ENCODE results near the gene SPIN3. TPM values are rescaled to one million over a fixed set of nuclear protein-coding genes. Genes with fewer than 3 reads are reported as not detected.

The SPIN3 gene
- total RNA-seq, 1 experiment from 2014 or later: 17.9 TPM

- no peak overlapping the region for H3K27ac Mint-ChIP-seq (ENCODE audit: unreplicated experiment)
- no peaks in the 10 kb centered on the region for H3K27me3 Mint-ChIP-seq (ENCODE audit: insufficient read depth, unreplicated experiment)
- Histone ChIP-seq H3K9me3 (no peaks in the 10 kb centered on the region), H3K4me3 (ENCODE audit: low read depth, low read length) (no peak overlapping the region), H3K36me3 (ENCODE audit: control insufficient read depth, insufficient read depth, low read length) (no peaks in the 10 kb centered on the region), H3K27me3 (replicated peaks; ENCODE audit: control insufficient read depth, insufficient read depth, low read length) (no peaks in the 10 kb centered on the region), H3K4me1 (no peaks in the 10 kb centered on the region)
- DNase-seq: no peak
- ChIA-PET CTCF (no interaction called here), POLR2A (no interaction called here)
- BruUV-seq (replicated peaks): no TSS peak
- H3K9me3 Mint-ChIP-seq (ENCODE audit: unreplicated experiment): no peaks in the 10 kb centered on the region
- intact Hi-C loops (cut with micrococcal nuclease; ENCODE audit: unreplicated experiment): no loop called here
- no peaks in the 10 kb centered on the region for H3K4me1 Mint-ChIP-seq (ENCODE audit: low read depth, unreplicated experiment)
- no peak overlapping the region for H3K4me3 Mint-ChIP-seq (ENCODE audit: unreplicated experiment)
- peaks cover 9% of the 10 kb centered on the region for H3K36me3 Mint-ChIP-seq (ENCODE audit: insufficient read depth, unreplicated experiment)
- no peak for TF ChIP-seq CTCF (IDR thresholded peaks at IDR 0.05; ENCODE audit: insufficient read depth in 1 of 2, low read depth in 1 of 2, low read length in 1 of 2, severe bottlenecking in 1 of 2, unreplicated experiment in 1 of 2)
Measured at GRCh38 chrX:56969559-56969958, 25.8 kb downstream of the SPIN3 start.

- no peaks in the 10 kb centered on the region for H3K4me1 ChIP-seq
- no peak for TF ChIP-seq CTCF (IDR thresholded peaks at IDR 0.05; ENCODE audit: insufficient read depth in 1 of 2, low read depth in 1 of 2, low read length in 1 of 2, severe bottlenecking in 1 of 2, unreplicated experiment in 1 of 2)
- ChIA-PET CTCF (no interaction called here), POLR2A (no interaction called here)
- no peaks in the 10 kb centered on the region for H3K27me3 ChIP-seq (replicated peaks; ENCODE audit: control insufficient read depth, insufficient read depth, low read length)
- no peak for DNase-seq
- Mint-ChIP-seq H3K27me3 (ENCODE audit: insufficient read depth, unreplicated experiment) (no peaks in the 10 kb centered on the region), H3K36me3 (ENCODE audit: insufficient read depth, unreplicated experiment) (peaks cover 9% of the 10 kb centered on the region), H3K27ac (ENCODE audit: unreplicated experiment) (no peak overlapping the region), H3K4me3 (ENCODE audit: unreplicated experiment) (no peak overlapping the region), H3K9me3 (ENCODE audit: unreplicated experiment) (no peaks in the 10 kb centered on the region), H3K4me1 (ENCODE audit: low read depth, unreplicated experiment) (no peaks in the 10 kb centered on the region)
- H3K9me3 ChIP-seq: no peaks in the 10 kb centered on the region
- H3K36me3 ChIP-seq (ENCODE audit: control insufficient read depth, insufficient read depth, low read length): no peaks in the 10 kb centered on the region
- intact Hi-C loops (cut with micrococcal nuclease; ENCODE audit: unreplicated experiment): no loop called here
- no TSS peak for BruUV-seq (replicated peaks)
- H3K4me3 ChIP-seq (ENCODE audit: low read depth, low read length): no peak overlapping the region
Measured at GRCh38 chrX:56968980-56969379, 26.4 kb downstream of the SPIN3 start.

- Mint-ChIP-seq H3K4me1 (ENCODE audit: low read depth, unreplicated experiment) (no peaks in the 10 kb centered on the region), H3K27ac (ENCODE audit: unreplicated experiment) (no peak overlapping the region), H3K9me3 (ENCODE audit: unreplicated experiment) (no peaks in the 10 kb centered on the region), H3K27me3 (ENCODE audit: insufficient read depth, unreplicated experiment) (no peaks in the 10 kb centered on the region), H3K36me3 (ENCODE audit: insufficient read depth, unreplicated experiment) (peaks cover 12% of the 10 kb centered on the region), H3K4me3 (ENCODE audit: unreplicated experiment) (no peak overlapping the region)
- Histone ChIP-seq H3K4me3 (ENCODE audit: low read depth, low read length) (no peak overlapping the region), H3K9me3 (no peaks in the 10 kb centered on the region), H3K27me3 (replicated peaks; ENCODE audit: control insufficient read depth, insufficient read depth, low read length) (no peaks in the 10 kb centered on the region), H3K4me1 (no peaks in the 10 kb centered on the region), H3K36me3 (ENCODE audit: control insufficient read depth, insufficient read depth, low read length) (no peaks in the 10 kb centered on the region)
- ChIA-PET CTCF (no interaction called here), POLR2A (no interaction called here)
- no TSS peak for BruUV-seq (replicated peaks)
- no peak for TF ChIP-seq CTCF (IDR thresholded peaks at IDR 0.05; ENCODE audit: insufficient read depth in 1 of 2, low read depth in 1 of 2, low read length in 1 of 2, severe bottlenecking in 1 of 2, unreplicated experiment in 1 of 2)
- intact Hi-C loops (cut with micrococcal nuclease; ENCODE audit: unreplicated experiment): no loop called here
- no peak for DNase-seq
Measured at GRCh38 chrX:56963377-56963776, 32.0 kb downstream of the SPIN3 start.
